WTC11 (cell line): ENCODE results near the gene RPN2.

Source experiments
- ESRRA ChIP-seq: sonication (generic); formaldehyde crosslinking; IDR thresholded peaks from 2 replicates; pipeline ENCODE4 v1.8.1; 2022; ENCODE audit warnings: mild to moderate bottlenecking, missing genetic modification reagents, borderline replicate concordance
- IRF2 ChIP-seq: sonication (generic); formaldehyde crosslinking; IDR thresholded peaks from 2 replicates; pipeline ENCODE4 v1.8.0; 2022; ENCODE audit warnings: low read depth, missing genetic modification reagents, borderline replicate concordance
- NR1H2 ChIP-seq: sonication (generic); formaldehyde crosslinking; IDR thresholded peaks from 2 replicates; pipeline ENCODE4 v1.9.0; 2021; ENCODE audit warnings: mild to moderate bottlenecking, moderate library complexity, missing genetic modification reagents
- NR2C2 ChIP-seq: sonication (generic); formaldehyde crosslinking; IDR thresholded peaks from 2 replicates; pipeline ENCODE4 v1.8.0; 2022; ENCODE audit warnings: mild to moderate bottlenecking, missing genetic modification reagents
- NR3C1 ChIP-seq: sonication (generic); formaldehyde crosslinking; conservative IDR thresholded peaks from 2 replicates; pipeline ENCODE4 v1.8.1; 2023; ENCODE audit warnings: low read depth, mild to moderate bottlenecking, missing genetic modification reagents
- TP53 ChIP-seq: sonication (generic); formaldehyde crosslinking; IDR thresholded peaks from 2 replicates; pipeline ENCODE4 v1.8.1; 2023; ENCODE audit warnings: mild to moderate bottlenecking, missing genetic modification reagents
- USF2 ChIP-seq: sonication (generic); formaldehyde crosslinking; IDR thresholded peaks from 2 replicates; pipeline ENCODE4 v1.8.1; 2023; ENCODE audit warnings: mild to moderate bottlenecking, missing genetic modification reagents, moderate library complexity
- ZNF396 ChIP-seq: fragments of 250-450 bp; sonication (Bioruptor Pico); IDR thresholded peaks from 2 replicates; pipeline ENCODE4 v1.8.0; 2021; ENCODE audit warnings: mild to moderate bottlenecking, moderate library complexity, borderline replicate concordance
- ZNF423 ChIP-seq: fragments of 250-450 bp; sonication (Bioruptor Pico); IDR thresholded peaks from 2 replicates; pipeline ENCODE4 v2.1.2; 2022; ENCODE audit warnings: mild to moderate bottlenecking, moderate library complexity
- ZSCAN18 ChIP-seq: fragments of 250-450 bp; sonication (Bioruptor Pico); IDR thresholded peaks from 2 replicates; pipeline ENCODE4 v2.1.2; 2022; ENCODE audit warnings: mild to moderate bottlenecking, moderate library complexity
- TF ChIP-seq, protein P1 (sequence below): sonication (generic); formaldehyde crosslinking; conservative IDR thresholded peaks from 2 replicates; pipeline ENCODE4 v1.8.1; 2022; ENCODE audit warnings: mild to moderate bottlenecking, missing genetic modification reagents
- TF ChIP-seq, protein P2 (sequence below): fragments of 200-600 bp; IDR thresholded peaks from 2 replicates; pipeline ENCODE4 v1.8.0; 2022; ENCODE audit warnings: antibody characterized with exemption

DNA sequence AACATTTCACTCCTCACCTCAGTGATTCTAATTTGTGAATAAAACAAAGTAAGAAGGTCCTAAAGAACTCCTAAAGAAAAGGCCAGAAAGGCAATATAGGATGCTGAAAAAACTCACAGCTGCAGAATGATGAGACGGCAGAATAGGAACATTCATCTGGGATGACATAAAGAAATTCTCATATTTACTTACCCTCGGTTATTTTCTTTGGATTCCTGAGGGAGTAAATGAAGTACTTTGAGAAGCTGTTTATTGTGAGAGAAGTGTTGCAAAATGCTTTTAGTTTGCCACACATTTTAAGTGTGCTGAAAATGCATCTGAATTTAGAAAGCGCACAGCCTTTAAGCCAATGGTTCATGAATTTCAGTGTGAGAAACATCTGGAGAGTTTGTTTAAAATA lies 47.6 kb upstream of the RPN2 start:
- TF ChIP-seq NR3C1 (CRISPR knock-in tag) = no peak
- no peak for TF ChIP-seq ZNF423 (CRISPR knock-in tag)
- TF ChIP-seq, protein P1, sequence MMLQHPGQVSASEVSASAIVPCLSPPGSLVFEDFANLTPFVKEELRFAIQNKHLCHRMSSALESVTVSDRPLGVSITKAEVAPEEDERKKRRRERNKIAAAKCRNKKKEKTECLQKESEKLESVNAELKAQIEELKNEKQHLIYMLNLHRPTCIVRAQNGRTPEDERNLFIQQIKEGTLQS (CRISPR knock-in tag) = no peak
- TF ChIP-seq IRF2 (CRISPR knock-in tag) = no peak
- no peak for TF ChIP-seq TP53 (CRISPR knock-in tag)
- TF ChIP-seq ESRRA (CRISPR knock-in tag) = no peak
- TF ChIP-seq USF2 = no peak
- no peak for TF ChIP-seq ZSCAN18 (CRISPR knock-in tag)
- TF ChIP-seq, protein P2, sequence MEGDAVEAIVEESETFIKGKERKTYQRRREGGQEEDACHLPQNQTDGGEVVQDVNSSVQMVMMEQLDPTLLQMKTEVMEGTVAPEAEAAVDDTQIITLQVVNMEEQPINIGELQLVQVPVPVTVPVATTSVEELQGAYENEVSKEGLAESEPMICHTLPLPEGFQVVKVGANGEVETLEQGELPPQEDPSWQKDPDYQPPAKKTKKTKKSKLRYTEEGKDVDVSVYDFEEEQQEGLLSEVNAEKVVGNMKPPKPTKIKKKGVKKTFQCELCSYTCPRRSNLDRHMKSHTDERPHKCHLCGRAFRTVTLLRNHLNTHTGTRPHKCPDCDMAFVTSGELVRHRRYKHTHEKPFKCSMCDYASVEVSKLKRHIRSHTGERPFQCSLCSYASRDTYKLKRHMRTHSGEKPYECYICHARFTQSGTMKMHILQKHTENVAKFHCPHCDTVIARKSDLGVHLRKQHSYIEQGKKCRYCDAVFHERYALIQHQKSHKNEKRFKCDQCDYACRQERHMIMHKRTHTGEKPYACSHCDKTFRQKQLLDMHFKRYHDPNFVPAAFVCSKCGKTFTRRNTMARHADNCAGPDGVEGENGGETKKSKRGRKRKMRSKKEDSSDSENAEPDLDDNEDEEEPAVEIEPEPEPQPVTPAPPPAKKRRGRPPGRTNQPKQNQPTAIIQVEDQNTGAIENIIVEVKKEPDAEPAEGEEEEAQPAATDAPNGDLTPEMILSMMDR = no peak
- TF ChIP-seq NR2C2 = no peak
- no peak for TF ChIP-seq NR1H2 (CRISPR knock-in tag)
- TF ChIP-seq ZNF396 = no peak
